Upper lobe of right lung (tissue), 1 donor: Measurements from ENCODE around the gene DUOXA1. TPM values are rescaled to one million over a fixed set of nuclear protein-coding genes. Genes with fewer than 3 reads are reported as not detected.

ENCODE experiments used
- ATAC-seq: fragments of 200-7000 bp; cut with Tn5 transposase; one replicate; pipeline ENCODE4 v1.9.1; 2020; ENCODE audit warnings: mild to moderate bottlenecking, moderate library complexity
- DNase-seq: peaks from one replicate; pipeline ENCODE4 v3.0.0-alpha.2; 2020
- H3K27ac ChIP-seq: fragments of 200-600 bp; one replicate; pipeline ENCODE4 v1.8.0; 2022
- H3K27me3 ChIP-seq: fragments of 200-600 bp; one replicate; pipeline ENCODE4 v1.8.0; 2022; ENCODE audit warnings: mild to moderate bottlenecking
- H3K36me3 ChIP-seq: fragments of 200-600 bp; one replicate; pipeline ENCODE4 v1.8.0; 2022
- H3K4me1 ChIP-seq: fragments of 200-600 bp; one replicate; pipeline ENCODE4 v1.8.0; 2022
- H3K4me3 ChIP-seq: fragments of 200-600 bp; one replicate; pipeline ENCODE4 v1.8.0; 2022; ENCODE audit warnings: mild to moderate bottlenecking
- H3K9me3 ChIP-seq: fragments of 200-600 bp; one replicate; pipeline ENCODE4 v1.8.0; 2022
- CTCF ChIP-seq: fragments of 200-600 bp; IDR thresholded peaks from one replicate; pipeline ENCODE4 v1.8.0; 2022; ENCODE audit warnings: antibody characterized with exemption
- intact Hi-C: fragments of 100-400 bp; cut with DNase I; formaldehyde crosslinking; loops from one replicate; pipeline ENCODE4 v1.11.0; 2022
- total RNA-seq: library from RNA; stranded (reverse); fragmentation: NEBNext Ultra II Directional; extraction: Animal tissue kit (Norgen Biotek cat#: 25700); gene quantifications from one replicate; pipeline ENCODE4 v1.2.1, GENCODE V29; 2021
- donor health status: DM: no; HTN: yes; CAD: no; lungs with severe emphysema.

Gene DUOXA1
- total RNA-seq, 1 donor from 2014 or later = 138 TPM

GRCh38 chr15:45157974-45158373, 28.3 kb upstream of the DUOXA1 start:
- Histone ChIP-seq H3K9me3 (no peaks in the 10 kb centered on the region), H3K4me3 (no peak overlapping the region), H3K4me1 (peaks cover 7% of the 10 kb centered on the region), H3K27ac (no peak overlapping the region), H3K36me3 (peaks cover 24% of the 10 kb centered on the region), H3K27me3 (no peaks in the 10 kb centered on the region)
- TF ChIP-seq CTCF = no peak
- no peak for ATAC-seq
- intact Hi-C loops = no loop called here
- no peak for DNase-seq

- no peak overlapping the region for H3K27ac ChIP-seq
- peaks cover 3% of the 10 kb centered on the region for H3K4me1 ChIP-seq
- H3K36me3 ChIP-seq = peaks cover 30% of the 10 kb centered on the region
- intact Hi-C loops = no loop called here
- DNase-seq (no peak), ATAC-seq (no peak)
- TF ChIP-seq CTCF = no peak
- no peaks in the 10 kb centered on the region for H3K27me3 ChIP-seq
- no peaks in the 10 kb centered on the region for H3K9me3 ChIP-seq
- no peak overlapping the region for H3K4me3 ChIP-seq
Measured at GRCh38 chr15:45156744-45157455, 27.2 kb upstream of the DUOXA1 start.

- intact Hi-C loops = no loop called here
- Histone ChIP-seq H3K4me3 (no peak overlapping the region), H3K27ac (no peak overlapping the region), H3K27me3 (no peaks in the 10 kb centered on the region), H3K36me3 (peaks cover 29% of the 10 kb centered on the region), H3K4me1 (peaks cover under 1% of the 10 kb centered on the region), H3K9me3 (no peaks in the 10 kb centered on the region)
- DNase-seq (no peak), ATAC-seq (no peak)
- no peak for TF ChIP-seq CTCF
Measured at GRCh38 chr15:45155739-45156138, 26.1 kb upstream of the DUOXA1 start.

- Histone ChIP-seq H3K27me3 (no peaks in the 10 kb centered on the region), H3K27ac (no peak overlapping the region), H3K9me3 (no peaks in the 10 kb centered on the region), H3K36me3 (peaks cover 52% of the 10 kb centered on the region), H3K4me3 (no peak overlapping the region), H3K4me1 (no peaks in the 10 kb centered on the region)
- peak; percentile 6 for ATAC-seq
- no peak for DNase-seq
- intact Hi-C loops = no loop called here
- no peak for TF ChIP-seq CTCF
Measured at GRCh38 chr15:45151998-45152828, 22.5 kb upstream of the DUOXA1 start.

GRCh38 chr15:45150997-45151396, 21.3 kb upstream of the DUOXA1 start:
- H3K36me3 ChIP-seq = peaks cover 49% of the 10 kb centered on the region
- H3K27me3 ChIP-seq = no peaks in the 10 kb centered on the region
- no peak for TF ChIP-seq CTCF
- no peak overlapping the region for H3K4me3 ChIP-seq
- peaks cover 5% of the 10 kb centered on the region for H3K4me1 ChIP-seq
- H3K27ac ChIP-seq = no peak overlapping the region
- H3K9me3 ChIP-seq = no peaks in the 10 kb centered on the region
- intact Hi-C loops = no loop called here
- DNase-seq (no peak), ATAC-seq (no peak)
